SH-SY5Y (cell line): Measurements from ENCODE around the gene GPR153.

ENCODE experiments used
- GATA2 ChIP-seq: IDR thresholded peaks from 2 replicates; pipeline ENCODE4 v1.6.1; 2011; ENCODE audit warnings: mild to moderate bottlenecking, low read depth, low read length
- GATA3 ChIP-seq: IDR thresholded peaks from 2 replicates; pipeline ENCODE4 v1.6.1; 2011; ENCODE audit warnings: low read depth, mild to moderate bottlenecking, low read length, moderate library complexity

The GPR153 gene

DNA sequence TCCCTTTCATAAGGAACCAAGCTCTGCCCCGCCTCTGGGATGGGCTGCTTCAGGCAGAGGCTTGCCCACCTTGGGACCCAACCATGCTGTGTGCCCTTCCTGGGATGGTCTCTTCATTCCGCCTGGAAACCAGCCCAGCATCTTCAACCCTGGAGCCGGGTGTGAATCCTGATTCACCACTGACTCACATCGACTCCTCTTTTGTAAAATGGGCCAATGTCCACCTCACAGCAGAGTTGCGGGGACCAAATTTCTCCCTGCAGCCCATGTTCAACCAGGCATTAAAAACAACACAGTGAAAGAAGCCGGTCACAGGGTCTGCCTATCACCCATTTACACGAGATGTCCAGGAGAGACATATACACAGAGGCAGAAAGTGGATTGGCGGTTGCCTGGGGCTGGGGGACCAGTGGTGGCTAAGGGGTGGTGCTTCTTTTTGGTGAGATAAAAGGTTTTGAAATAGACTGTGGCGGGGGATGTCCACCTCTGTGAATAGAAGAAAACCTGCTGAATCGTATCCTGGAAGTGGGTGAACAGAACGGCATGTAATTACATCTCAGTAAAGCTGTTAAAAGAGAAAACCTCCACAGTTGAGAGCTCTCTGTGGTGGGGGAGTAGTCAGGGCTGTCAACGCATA, 6.9 kb upstream of the GPR153 start:
- TF ChIP-seq GATA3 (no peak), GATA2 (no peak)

DNA sequence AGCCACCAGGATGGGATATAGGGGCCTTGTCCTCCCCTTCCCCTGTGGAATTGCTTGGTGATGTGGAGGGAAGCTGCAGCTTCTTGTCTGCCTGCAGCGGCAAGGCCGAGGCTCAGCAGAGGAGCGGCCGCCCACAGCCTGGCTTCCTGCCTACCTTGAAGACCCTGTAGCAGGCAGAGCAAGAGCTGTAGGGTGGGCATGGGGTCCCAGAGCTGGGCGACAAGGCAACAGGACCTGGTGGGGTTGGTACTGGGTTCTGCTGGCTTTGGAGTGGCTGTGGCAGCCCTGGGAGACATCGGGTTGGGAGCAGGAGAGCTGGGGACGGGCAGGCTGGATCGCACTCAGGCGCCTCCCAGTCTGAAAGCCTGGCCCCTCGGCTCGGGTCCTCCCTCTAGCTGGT, 5.7 kb upstream of the GPR153 start:
- TF ChIP-seq GATA2 (no peak), GATA3 (no peak)

DNA sequence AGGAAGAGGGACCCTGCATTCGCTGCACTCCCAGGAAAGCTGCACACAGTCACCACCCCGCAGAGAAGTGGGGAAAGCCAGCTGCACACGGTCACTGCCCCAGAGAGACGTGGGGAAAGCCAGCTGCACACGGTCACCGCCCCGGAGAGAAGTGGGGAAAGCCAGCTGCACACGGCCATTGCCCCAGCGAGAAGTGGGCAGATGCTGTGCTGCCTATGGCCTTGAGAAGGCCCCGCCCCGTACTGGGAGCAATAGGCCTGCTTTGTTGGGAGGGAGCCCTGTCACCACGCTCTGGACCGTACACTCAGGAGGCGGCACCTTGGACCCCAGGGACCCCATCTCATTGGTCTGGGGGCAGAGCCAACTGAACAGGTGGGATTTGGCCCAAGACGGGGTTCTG, 4.3 kb upstream of the GPR153 start:
- TF ChIP-seq GATA2 (no peak), GATA3 (no peak)

DNA sequence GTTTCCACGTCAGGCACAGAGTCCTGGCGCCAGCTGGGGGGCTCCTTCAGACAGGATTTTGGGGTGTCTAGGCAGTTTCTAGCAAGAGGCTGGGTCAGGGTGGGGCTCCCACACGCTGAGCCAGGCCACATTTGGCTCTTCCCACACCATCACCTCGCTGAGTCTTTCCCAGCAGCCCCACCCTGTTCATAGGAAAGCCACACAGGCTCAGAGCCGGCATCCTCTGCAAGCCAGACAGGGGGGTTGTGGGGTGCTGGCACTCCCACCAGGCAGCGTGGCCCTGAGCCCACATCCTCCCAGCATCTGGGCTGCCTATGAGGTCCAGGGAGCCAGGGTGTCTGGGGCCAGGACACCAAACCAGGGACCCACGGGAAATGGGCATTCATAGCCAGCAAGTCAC, 2.8 kb upstream of the GPR153 start:
- TF ChIP-seq GATA2 (no peak), GATA3 (no peak)

DNA sequence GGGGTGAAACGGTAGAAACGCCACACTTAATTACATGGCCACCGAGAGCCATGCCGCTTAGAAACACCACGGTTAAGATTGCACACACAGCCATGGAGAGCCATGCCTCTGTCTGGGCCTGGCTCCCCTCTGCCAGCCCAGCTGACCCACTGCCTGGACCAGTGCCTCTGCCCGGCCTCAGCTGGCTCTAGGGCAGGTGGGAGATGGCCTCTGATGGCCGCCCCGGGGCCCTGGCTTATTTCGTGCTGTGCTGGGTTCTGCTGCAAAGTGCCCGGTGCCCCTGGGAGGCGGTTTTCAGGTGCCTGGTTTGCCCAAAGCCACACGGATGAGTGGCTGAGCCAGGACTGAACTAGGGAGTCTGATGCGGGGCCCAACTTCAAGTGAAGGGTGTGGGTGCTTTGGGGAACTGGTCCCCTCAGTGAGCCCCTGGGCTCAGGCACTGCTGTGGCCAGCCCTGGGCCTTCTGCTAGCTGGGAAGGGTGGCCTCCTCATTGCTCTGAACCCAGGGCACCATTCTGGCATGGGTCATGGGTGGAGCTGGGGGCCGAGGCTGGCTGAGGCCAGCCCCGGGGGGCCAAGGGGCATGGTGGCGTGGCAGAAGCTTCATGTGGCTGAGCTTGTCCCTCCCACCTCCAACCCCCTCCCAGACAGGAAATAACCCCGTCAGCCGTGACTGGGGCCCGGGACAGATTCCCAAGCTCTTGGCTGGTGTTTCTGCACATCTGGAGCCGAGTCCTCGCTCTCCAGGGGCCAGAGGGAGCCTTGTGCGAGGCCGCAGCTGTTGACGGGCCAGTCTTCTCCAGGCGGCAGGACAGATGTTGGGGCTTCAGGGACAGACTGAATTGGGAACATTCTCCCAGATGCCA, 1.9 kb upstream of the GPR153 start:
- no peak for TF ChIP-seq GATA2
- TF ChIP-seq GATA3: no peak

DNA sequence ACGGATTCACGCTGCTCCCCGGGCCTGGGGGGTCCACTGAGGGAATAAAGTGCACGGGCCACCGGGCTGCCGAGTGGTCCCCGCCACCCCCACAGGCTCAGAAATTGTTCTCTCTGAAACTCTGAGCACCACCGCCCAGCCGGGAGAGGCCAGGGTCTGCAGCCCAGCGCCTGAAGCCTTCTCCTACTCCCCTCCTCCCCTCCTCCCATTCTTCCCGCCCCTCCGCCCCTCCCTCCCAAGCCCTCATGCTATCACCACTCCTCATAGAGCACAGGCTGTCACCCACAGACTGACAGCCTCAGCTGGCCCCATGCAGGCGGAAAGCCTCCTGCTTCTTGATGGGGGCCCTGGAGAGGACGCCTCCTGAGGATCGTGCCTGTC, 707 bp upstream of the GPR153 start:
- TF ChIP-seq GATA3: no peak

DNA sequence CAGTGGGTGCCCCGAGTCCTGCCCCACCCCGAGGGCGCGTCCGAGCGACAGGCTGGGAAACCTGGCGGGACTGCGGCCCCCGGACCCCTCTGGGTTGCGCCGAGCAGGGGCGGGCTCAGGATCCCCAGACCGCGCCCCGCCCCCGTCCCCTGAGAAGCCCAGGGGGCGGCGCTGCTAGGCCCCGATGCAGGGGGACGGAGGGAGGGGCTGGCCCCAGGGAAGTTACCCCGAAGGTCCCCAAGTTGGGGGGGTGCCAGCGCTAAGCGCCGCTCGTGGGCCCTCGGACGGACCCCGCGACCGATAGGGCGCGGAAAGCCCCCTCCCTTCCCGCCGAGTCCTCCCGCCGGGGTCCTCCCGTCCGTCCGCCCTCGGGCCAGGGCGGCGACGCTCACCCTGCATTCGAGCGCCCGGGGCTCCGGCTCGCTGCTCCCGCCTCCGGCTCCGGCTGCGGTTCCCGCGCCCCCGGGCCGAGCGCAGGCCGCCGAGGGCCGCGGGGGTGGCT, 414 bp downstream of the GPR153 start:
- TF ChIP-seq GATA3 (no peak), GATA2 (no peak)

DNA sequence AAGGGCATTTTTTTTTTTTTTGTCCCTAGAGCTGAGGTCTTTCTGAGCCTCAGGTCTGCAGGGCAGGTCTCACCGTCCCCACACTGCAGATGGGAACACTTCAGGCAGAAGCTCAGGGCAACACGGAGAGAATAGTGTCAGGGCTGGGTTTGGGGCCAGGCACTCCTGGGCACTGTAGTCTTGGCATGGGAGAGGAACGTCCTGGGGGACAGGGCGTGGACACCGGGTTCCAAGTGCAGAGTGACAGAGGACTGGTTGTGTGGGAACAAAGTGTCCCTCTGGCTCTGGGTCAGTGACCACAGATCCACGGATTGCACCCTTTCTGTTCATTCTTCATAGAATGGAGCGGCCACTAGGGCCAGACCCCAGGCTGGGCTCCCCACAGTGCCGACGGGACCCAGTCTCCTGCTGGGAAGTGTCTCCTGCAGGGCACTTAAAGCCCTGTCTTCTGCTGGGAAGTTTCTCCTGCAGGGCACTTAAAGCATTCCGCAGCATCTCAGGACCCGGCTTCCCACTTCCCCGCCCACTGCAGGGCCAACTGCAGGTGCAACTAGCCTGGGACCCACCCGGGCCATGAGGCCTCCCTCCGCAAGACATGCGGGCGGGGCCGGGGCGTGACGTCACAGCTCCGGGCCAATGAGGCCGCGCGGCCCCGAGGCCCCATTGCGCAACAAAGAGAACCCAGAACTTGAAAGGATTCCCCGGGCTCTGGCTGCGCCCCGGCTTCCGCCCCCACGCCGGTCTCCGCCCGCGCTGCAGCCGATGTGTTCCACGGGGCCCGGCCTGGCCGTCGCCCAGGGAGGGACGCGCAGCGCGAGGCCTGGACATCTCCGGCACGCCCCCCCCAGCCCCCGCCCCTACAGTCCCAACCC, 1.2 kb downstream of the GPR153 start:
- TF ChIP-seq GATA3: no peak
- TF ChIP-seq GATA2: no peak

DNA sequence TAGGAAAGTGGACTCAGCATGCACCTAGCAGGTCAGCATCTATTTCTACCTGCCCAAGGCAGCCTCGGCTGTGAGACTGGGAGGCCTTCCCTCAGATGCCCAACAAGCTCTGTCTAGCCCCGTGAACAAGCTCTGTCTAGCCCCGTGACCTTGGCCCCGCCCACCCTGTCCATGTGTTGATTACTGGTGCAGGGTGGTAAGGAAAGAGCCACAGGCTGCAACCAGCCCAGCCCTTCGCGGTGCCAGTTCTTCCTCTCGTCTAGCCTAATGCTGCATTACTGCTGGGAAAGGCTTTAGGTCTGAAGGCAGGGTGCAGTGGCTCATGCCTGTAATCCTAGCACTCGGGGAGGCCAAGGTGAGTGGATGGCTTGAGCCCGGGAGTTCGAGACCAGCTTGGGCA, 2.2 kb downstream of the GPR153 start:
- no peak for TF ChIP-seq GATA2
- TF ChIP-seq GATA3: no peak

DNA sequence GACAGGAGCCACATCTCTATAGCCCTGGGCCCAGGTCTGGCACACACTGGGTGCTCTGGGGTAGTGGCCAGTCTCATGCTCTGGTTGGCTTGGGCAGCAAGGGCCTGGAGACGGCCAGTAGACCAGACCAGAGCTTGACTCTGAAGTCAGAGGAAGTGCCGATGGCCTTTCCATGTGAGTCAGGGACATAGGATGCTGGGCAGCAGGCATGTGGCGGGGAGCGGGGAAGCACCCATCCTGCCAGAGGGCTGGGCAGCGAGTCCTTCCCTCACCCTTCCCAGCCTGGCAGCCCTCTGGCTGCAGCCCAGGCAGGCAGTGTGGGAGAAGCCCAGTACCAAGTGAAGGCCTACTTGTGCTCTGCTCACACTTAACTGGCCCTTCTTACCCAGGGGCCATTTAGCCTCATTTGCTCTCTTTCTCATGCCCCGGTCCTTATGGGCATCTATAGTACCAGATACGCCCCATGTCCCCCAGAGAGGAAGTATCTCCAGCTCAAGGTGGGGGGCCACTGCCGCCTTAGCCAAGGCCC, 3.3 kb downstream of the GPR153 start:
- no peak for TF ChIP-seq GATA2
- TF ChIP-seq GATA3: no peak

DNA sequence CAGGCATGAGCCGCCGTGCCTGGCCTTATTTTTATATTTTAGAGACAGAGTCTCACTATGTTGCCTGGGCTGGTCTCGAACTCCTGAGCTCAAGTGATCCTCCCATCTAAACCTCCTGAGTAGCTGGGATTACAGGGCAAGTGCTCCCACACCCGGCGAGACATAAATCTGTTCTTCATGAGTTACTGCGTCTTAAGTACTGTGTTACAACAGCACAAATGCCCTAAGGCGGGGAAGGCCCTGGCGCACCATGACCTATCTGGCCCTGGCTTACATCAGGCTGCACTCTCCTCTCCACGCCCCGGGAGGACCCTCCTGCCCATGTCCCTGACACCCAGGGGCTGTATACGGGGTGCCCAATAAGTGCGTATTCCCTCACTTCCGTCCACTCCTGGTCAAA, 4.3 kb downstream of the GPR153 start:
- TF ChIP-seq GATA3 (no peak), GATA2 (no peak)

DNA sequence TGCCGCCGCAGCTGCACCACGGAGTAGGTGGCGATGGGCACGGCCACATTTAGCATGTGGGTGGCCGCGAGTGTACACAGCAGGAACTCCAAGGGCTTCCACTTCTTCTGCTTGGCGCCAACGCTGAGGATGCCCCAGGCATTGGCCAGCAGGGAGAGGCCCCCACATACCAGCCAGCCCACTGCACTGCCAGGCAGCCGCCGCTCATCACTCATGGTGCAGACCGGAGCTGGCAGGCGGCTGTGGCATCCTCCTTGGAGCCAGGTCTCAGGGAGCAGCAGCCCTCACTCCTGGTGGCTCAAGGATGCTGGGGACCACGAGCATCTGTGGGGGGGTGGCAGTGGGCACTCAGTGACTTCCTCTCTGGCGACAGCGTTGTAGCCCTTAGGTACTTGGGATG, 6.2 kb downstream of the GPR153 start:
- TF ChIP-seq GATA2 (no peak), GATA3 (no peak)

DNA sequence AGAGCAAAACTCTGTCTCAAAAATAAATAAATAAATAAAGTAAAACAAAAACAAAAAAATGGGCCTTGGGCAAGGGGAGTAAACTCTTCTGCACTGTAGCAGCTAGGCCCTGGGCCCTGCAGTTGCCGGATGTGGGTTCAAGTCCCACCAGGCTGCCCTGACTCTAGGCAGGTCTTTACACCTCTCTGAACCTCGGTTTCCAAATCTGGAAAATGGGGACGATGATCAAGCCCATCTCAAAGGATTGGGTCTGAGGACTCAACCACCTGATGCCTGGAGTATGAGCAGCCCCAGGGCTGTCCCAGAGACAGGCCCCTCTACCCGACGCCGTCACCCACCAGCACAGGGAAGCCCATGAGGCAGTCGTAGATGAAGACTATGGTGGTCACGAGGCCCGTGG, 7.5 kb downstream of the GPR153 start:
- no peak for TF ChIP-seq GATA2

DNA sequence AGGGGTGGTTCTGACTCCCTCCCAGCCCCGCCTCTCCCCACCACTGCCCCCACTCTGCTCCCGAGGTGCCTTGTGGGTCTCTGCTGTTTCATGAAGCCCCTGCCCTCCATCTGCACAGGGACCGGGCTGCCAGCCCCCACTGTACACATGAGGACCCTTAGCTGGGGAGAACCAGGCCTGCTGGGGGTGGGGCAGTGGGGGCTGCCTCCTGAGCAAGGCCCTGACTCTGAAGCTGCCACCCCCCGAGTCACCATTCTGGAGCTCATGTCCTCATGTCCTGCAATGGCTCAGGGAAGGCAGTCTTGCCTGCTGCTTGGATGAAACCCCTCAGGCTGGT, 8.6 kb downstream of the GPR153 start:
- TF ChIP-seq GATA3: no peak
- no peak for TF ChIP-seq GATA2

DNA sequence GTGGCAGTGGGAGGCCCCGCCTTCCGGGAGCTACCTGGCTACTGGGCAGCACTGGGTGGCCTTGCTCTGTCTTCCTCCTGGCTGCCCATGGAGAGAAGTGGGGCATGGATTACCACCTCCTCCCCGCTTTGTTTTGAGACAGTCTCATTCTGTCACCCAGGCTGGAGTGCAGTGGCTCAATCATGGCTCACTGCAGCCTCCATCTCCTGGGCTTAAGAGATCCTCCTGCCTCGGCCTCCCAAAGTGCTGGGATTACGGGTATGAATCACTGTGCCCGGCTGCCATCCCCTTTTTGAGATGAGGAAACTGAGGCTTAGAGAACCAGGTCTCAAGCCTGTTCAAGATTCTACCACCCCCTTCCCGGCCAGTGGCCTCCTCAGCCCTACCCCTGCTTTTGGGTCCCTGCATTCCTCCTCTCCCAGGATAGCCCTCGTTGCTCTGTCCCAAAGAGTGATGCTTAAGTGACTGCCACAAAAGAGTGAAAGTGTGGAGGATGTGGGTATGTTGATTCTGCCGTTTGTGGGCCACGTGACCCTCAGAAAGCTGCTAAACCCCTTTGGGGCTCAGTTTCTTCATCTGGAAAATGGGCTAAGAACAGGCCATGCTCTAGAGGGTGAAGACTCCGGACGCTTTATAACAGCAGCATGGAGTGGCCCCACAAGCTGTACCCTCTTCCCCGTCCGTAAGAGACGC, 9.1 kb downstream of the GPR153 start:
- TF ChIP-seq GATA3: no peak
- TF ChIP-seq GATA2: no peak

DNA sequence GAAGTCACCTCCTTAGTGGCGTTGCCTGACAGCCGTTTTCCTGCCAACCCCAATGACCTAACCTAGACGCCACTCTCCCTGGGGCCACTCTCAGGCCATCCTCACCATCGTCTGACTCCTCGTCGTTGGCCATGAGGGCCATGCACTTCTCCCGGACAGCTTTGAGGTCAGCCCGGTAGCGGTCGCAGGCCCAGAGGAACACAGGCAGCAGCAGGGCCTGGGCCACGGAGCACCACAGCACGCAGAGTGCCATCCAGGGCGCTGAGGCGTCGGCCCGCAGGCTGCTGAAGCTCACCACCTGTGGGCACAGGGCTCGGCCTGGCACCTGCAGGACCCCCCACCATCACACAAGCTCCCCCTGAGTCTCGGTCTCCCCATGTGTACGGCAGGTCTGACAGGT, 9.7 kb downstream of the GPR153 start:
- TF ChIP-seq GATA2 (no peak), GATA3 (no peak)
